HepG2 (cell line): ENCODE measurements around the gene TLN1. TPM values are rescaled to one million over a fixed set of nuclear protein-coding genes. Genes with fewer than 3 reads are reported as not detected.

Source experiments
- CENPT ChIP-seq: sonication (generic); formaldehyde crosslinking; IDR thresholded peaks from 2 replicates; pipeline ENCODE4 v1.8.0; 2022; ENCODE audit warnings: low read depth, mild to moderate bottlenecking, moderate library complexity, missing genetic modification reagents
- CHD4 ChIP-seq: fragments of 200-600 bp; sonication (generic); IDR thresholded peaks from 2 replicates; pipeline ENCODE4 v1.7.0; 2017; ENCODE audit warnings: mild to moderate bottlenecking, low read length, borderline replicate concordance
- CTCF ChIP-seq: sonication (generic); formaldehyde crosslinking; IDR thresholded peaks from 2 replicates; pipeline ENCODE4 v1.5.0; 2020; ENCODE audit warnings: mild to moderate bottlenecking, missing genetic modification reagents, moderate library complexity
- FLYWCH1 ChIP-seq: sonication (generic); formaldehyde crosslinking; IDR thresholded peaks from 2 replicates; pipeline ENCODE4 v1.8.1; 2023; ENCODE audit warnings: mild to moderate bottlenecking, missing genetic modification reagents
- FUBP1 ChIP-seq: sonication (generic); formaldehyde crosslinking; IDR thresholded peaks from 2 replicates; pipeline ENCODE4 v1.5.1; 2020; ENCODE audit warnings: missing genetic modification reagents, mild to moderate bottlenecking, borderline replicate concordance
- GZF1 ChIP-seq: sonication (generic); formaldehyde crosslinking; IDR thresholded peaks from 2 replicates; pipeline ENCODE4 v1.5.1; 2020; ENCODE audit warnings: mild to moderate bottlenecking, missing genetic modification reagents
- IRF9 ChIP-seq: sonication (generic); formaldehyde crosslinking; IDR thresholded peaks from 2 replicates; pipeline ENCODE4 v1.8.0; 2022; ENCODE audit warnings: missing genetic modification reagents, mild to moderate bottlenecking, borderline replicate concordance
- KDM6A ChIP-seq: IDR thresholded peaks from 2 replicates; pipeline ENCODE4 v1.6.1; 2016; ENCODE audit warnings: low read depth
- MED1 ChIP-seq: sonication (generic); formaldehyde crosslinking; IDR thresholded peaks from 2 replicates; pipeline ENCODE4 v1.4.0; 2020; ENCODE audit warnings: missing genetic modification reagents
- MLLT10 ChIP-seq: sonication (generic); formaldehyde crosslinking; IDR thresholded peaks from 2 replicates; pipeline ENCODE4 v1.4.0; 2020; ENCODE audit warnings: missing genetic modification reagents
- NCOR1 ChIP-seq: fragments of 200-600 bp; sonication (generic); IDR thresholded peaks from 2 replicates; pipeline ENCODE4 v1.7.0; 2017; ENCODE audit warnings: antibody characterized with exemption, low read length, borderline replicate concordance
- NFYC ChIP-seq: IDR thresholded peaks from 2 replicates; pipeline ENCODE4 v1.6.1; 2016; ENCODE audit warnings: missing genetic modification reagents, missing compliant biosample characterization
- PAX8 ChIP-seq: sonication (generic); formaldehyde crosslinking; IDR thresholded peaks from 2 replicates; pipeline ENCODE4 v1.8.0; 2022; ENCODE audit warnings: mild to moderate bottlenecking, missing genetic modification reagents, borderline replicate concordance
- RBAK ChIP-seq: sonication (generic); formaldehyde crosslinking; IDR thresholded peaks from 2 replicates; pipeline ENCODE4 v1.5.1; 2020; ENCODE audit warnings: mild to moderate bottlenecking, missing genetic modification reagents
- RCOR2 ChIP-seq: IDR thresholded peaks from 2 replicates; pipeline ENCODE4 v1.6.1; 2016; ENCODE audit warnings: missing biosample characterization, missing genetic modification reagents
- SALL1 ChIP-seq: sonication (generic); formaldehyde crosslinking; IDR thresholded peaks from 2 replicates; pipeline ENCODE4 v1.8.0; 2022; ENCODE audit warnings: mild to moderate bottlenecking, missing genetic modification reagents
- SKI ChIP-seq: fragments of 450-650 bp; IDR thresholded peaks from one replicate; pipeline ENCODE4 v1.6.1; 2018; ENCODE audit warnings: mild to moderate bottlenecking; ENCODE audit not compliant: partially characterized antibody
- SP4 ChIP-seq: sonication (generic); formaldehyde crosslinking; IDR thresholded peaks from 2 replicates; pipeline ENCODE4 v1.8.1; 2023; ENCODE audit warnings: mild to moderate bottlenecking, missing genetic modification reagents
- TEF ChIP-seq: sonication (generic); formaldehyde crosslinking; IDR thresholded peaks from 2 replicates; pipeline ENCODE4 v1.5.0; 2020; ENCODE audit warnings: missing genetic modification reagents
- ZNF143 ChIP-seq: sonication (generic); formaldehyde crosslinking; IDR thresholded peaks from 2 replicates; pipeline ENCODE4 v1.4.0; 2020; ENCODE audit warnings: missing genetic modification reagents
- ZNF513 ChIP-seq: sonication (generic); formaldehyde crosslinking; conservative IDR thresholded peaks from 2 replicates; pipeline ENCODE4 v1.5.0; 2020; ENCODE audit warnings: missing genetic modification reagents
- ZNF607 ChIP-seq: sonication (generic); formaldehyde crosslinking; IDR thresholded peaks from 2 replicates; pipeline ENCODE4 v1.5.1; 2020; ENCODE audit warnings: missing genetic modification reagents, mild to moderate bottlenecking, borderline replicate concordance
- ZNF780A ChIP-seq: sonication (generic); formaldehyde crosslinking; IDR thresholded peaks from 2 replicates; pipeline ENCODE4 v1.8.0; 2022; ENCODE audit warnings: mild to moderate bottlenecking, missing genetic modification reagents, moderate library complexity
- ZSCAN25 ChIP-seq: sonication (generic); formaldehyde crosslinking; IDR thresholded peaks from 2 replicates; pipeline ENCODE4 v1.8.0; 2022; ENCODE audit warnings: mild to moderate bottlenecking, missing genetic modification reagents
- polyA plus RNA-seq, 8 experiments: library from polyadenylated mRNA; depleted of rRNA in 3 of 8; stranded (reverse) in 7 of 8; unstranded in 1 of 8; fragments of >200 nt; fragmentation: Illumina TruSeq in 4 of 8; extraction: Trizol in 4 of 8; gene quantifications; 2 replicates each; pipeline versions ENCODE4 v1.2.1 to v1.2.3, GENCODE V29; 2011 to 2016; ENCODE audit warnings: low read depth in 4 of 8, missing spikeins in 1 of 8, mixed read lengths in 1 of 8; ENCODE audit not compliant: insufficient read depth in 1 of 8
- total RNA-seq, 5 experiments: library from RNA; depleted of rRNA; stranded (reverse); fragments of >200 nt; fragmentation: Illumina TruSeq; extraction: Trizol; gene quantifications; 2 replicates each; pipeline ENCODE4 v1.2.3, GENCODE V29; 2016; ENCODE audit warnings: low read depth in 1 of 5

Gene TLN1
- total and polyA plus RNA-seq, 2 of the 13 experiments (the other 11 are each of a cell fraction or from before 2014, with no cell fraction given) = 35.2 to 51.8 TPM

GRCh38 chr9:35732185-35732799 is at the start of gene TLN1, which contains the start of gene CREB3 (continued):
- TF ChIP-seq MLLT10 (CRISPR knock-in tag) = no peak
- TF ChIP-seq CHD4 = no peak
- TF ChIP-seq CTCF (CRISPR knock-in tag) = peak; percentile 83
- no peak for TF ChIP-seq TEF (CRISPR knock-in tag)
- TF ChIP-seq SALL1 (CRISPR knock-in tag) = peak; percentile 83
- TF ChIP-seq SKI = peak; percentile 55
- no peak; the same call in 1 of the 2 replicates for TF ChIP-seq ZNF607 (CRISPR knock-in tag)
- 0 out of 2 replicates have a peak, but pooled peaks have one; percentile 70 for TF ChIP-seq GZF1 (CRISPR knock-in tag)
- TF ChIP-seq ZNF513 (CRISPR knock-in tag) = 0 out of 2 replicates have a peak, but pooled peaks have one; percentile 18
- TF ChIP-seq ZNF143 (CRISPR knock-in tag) = peak; percentile 94
- TF ChIP-seq KDM6A = no peak
- peak; percentile 50; the same call in 1 of the 2 replicates for TF ChIP-seq IRF9 (CRISPR knock-in tag)
- TF ChIP-seq ZSCAN25 (CRISPR knock-in tag) = peak; percentile 52; the same call in 1 of the 2 replicates
- TF ChIP-seq NFYC (CRISPR knock-in tag) = 0 out of 2 replicates have a peak, but pooled peaks have one; percentile 51
- TF ChIP-seq RCOR2 = no peak
- peak; percentile 84 for TF ChIP-seq SP4
- no peak for TF ChIP-seq CENPT (CRISPR knock-in tag)
- peak; percentile 15; the same call in 1 of the 2 replicates for TF ChIP-seq PAX8 (CRISPR knock-in tag)
- TF ChIP-seq ZNF780A (CRISPR knock-in tag) = no peak
- TF ChIP-seq FUBP1 = no peak
- no peak for TF ChIP-seq RBAK (CRISPR knock-in tag)
- TF ChIP-seq MED1 = peak; percentile 86
- no peak for TF ChIP-seq FLYWCH1 (CRISPR knock-in tag)
- TF ChIP-seq NCOR1 = peak; percentile 44; the same call in 1 of the 2 replicates
